Activated CD8-positive, alpha-beta memory T cell treated with anti-CD3 and anti-CD28 coated beads for 1 hour (primary cell): ENCODE results near the gene IQSEC1.
A peak's percentile ranks its signal among the peaks of the same experiment; 100 is the strongest.

Source experiments
- DNase-seq, 2 donors: peaks; one replicate each; pipeline ENCODE4 v3.0.0-alpha.2; 2020; ENCODE audit warnings: low read depth in 1 of 2; ENCODE audit errors: extremely low read depth in 1 of 2

IQSEC1 gene

GRCh38 chr3:13007251-13007941, 65.8 kb downstream of the IQSEC1 start:
- no peak for DNase-seq

- no peak for DNase-seq
These were observed 66.8 kb downstream of the IQSEC1 start for GRCh38 chr3:13006216-13006990.

- no peak for DNase-seq
These were observed 67.9 kb downstream of the IQSEC1 start for GRCh38 chr3:13005301-13005700.

GRCh38 chr3:13004376-13004775, 68.9 kb downstream of the IQSEC1 start:
- no peak for DNase-seq

GRCh38 chr3:13003608-13004007, 69.6 kb downstream of the IQSEC1 start:
- no peak for DNase-seq

GRCh38 chr3:13002398-13003124, 70.7 kb downstream of the IQSEC1 start:
- no peak for DNase-seq

- DNase-seq = no peak
These were observed 73.8 kb downstream of the IQSEC1 start for GRCh38 chr3:12999147-13000140.

GRCh38 chr3:12998648-12999047, 74.6 kb downstream of the IQSEC1 start:
- DNase-seq = no peak

GRCh38 chr3:12997387-12997786, 75.8 kb downstream of the IQSEC1 start:
- DNase-seq = no peak

GRCh38 chr3:12996181-12996506, 77.1 kb downstream of the IQSEC1 start:
- no peak for DNase-seq

GRCh38 chr3:12995389-12996180, 77.6 kb downstream of the IQSEC1 start:
- DNase-seq = no peak

- peak; percentile 59 to 79 for DNase-seq
These were observed 78.4 kb downstream of the IQSEC1 start for GRCh38 chr3:12994607-12995388.

- no peak for DNase-seq
These were observed 78.9 kb downstream of the IQSEC1 start for GRCh38 chr3:12994357-12994606.

- DNase-seq = no peak
These were observed 79.5 kb downstream of the IQSEC1 start for GRCh38 chr3:12993517-12994356.

GRCh38 chr3:12992629-12993516, 80.4 kb downstream of the IQSEC1 start:
- no peak for DNase-seq

GRCh38 chr3:12991861-12992281, 81.4 kb downstream of the IQSEC1 start:
- DNase-seq = no peak

GRCh38 chr3:12991481-12991837, 81.8 kb downstream of the IQSEC1 start:
- no peak for DNase-seq
